HG02885 (cell line): ENCODE results near the gene DENND2C.

Source experiments
- ATAC-seq: cut with Tn5 transposase; IDR thresholded peaks from one replicate; pipeline ENCODE4 v1.9.1; 2021; ENCODE audit warnings: mild to moderate bottlenecking; ENCODE audit not compliant: unreplicated experiment, poor library complexity

DENND2C gene

GRCh38 chr1:114551400-114551799 is 118.4 kb downstream of the DENND2C start:
- no peak for ATAC-seq

- no peak for ATAC-seq
Observed at GRCh38 chr1:114550336-114550735, 119.5 kb downstream of the DENND2C start.

- no peak for ATAC-seq
Observed at GRCh38 chr1:114549137-114549536, 120.7 kb downstream of the DENND2C start.

GRCh38 chr1:114547076-114547475 is 122.8 kb downstream of the DENND2C start:
- ATAC-seq, result no peak

GRCh38 chr1:114545796-114546195 is 124.1 kb downstream of the DENND2C start:
- no peak for ATAC-seq

- no peak for ATAC-seq
Observed at GRCh38 chr1:114545315-114545714, 124.5 kb downstream of the DENND2C start.

GRCh38 chr1:114540821-114541220 is 129.0 kb downstream of the DENND2C start:
- no peak for ATAC-seq

GRCh38 chr1:114540272-114540671 is 129.6 kb downstream of the DENND2C start:
- ATAC-seq, result no peak

GRCh38 chr1:114536043-114536442 is 133.8 kb downstream of the DENND2C start:
- no peak for ATAC-seq

GRCh38 chr1:114535401-114535800 is 134.4 kb downstream of the DENND2C start:
- no peak for ATAC-seq
